Measurements from ENCODE around the gene TSPYL6.

DNA sequence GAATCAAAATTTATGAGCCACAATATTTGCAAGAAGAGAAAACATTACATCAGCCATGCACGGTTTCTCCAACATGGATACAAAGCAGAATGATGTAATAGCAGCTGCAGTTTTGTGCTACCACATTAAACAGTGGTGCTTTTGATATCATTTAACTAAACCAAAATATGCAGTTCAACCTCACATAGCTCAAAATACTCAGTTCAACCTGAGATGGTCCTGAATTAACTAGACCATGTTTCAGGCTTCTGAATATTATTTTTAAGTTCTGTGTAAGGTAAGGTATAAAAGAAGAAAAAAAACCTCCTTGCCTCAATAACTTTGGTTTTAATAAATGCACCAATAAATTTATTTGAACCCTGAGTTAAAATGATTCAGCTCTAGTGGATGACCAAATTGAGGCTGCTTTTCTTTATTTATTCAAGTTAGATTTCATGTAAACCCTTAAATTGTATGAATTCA, 18.8 kb upstream of the TSPYL6 start:
- no peak for TF ChIP-seq CTCF (IDR thresholded peaks at IDR 0.05)
- TF ChIP-seq POLR2A (IDR thresholded peaks at IDR 0.05), result no peak
